ENCODE measurements around the gene KANTR.
A peak's percentile ranks its signal among the peaks of the same experiment; 100 is the strongest.

KANTR gene

GRCh38 chrX:53093748-53094581, at the start of gene KANTR:
Gene KANTR, plus strand, starts transcription at chrX:53094142. Its CDS starts 30,131 bp downstream, at chrX:53124273.
- DNase-seq: peak; percentile 81

DNA sequence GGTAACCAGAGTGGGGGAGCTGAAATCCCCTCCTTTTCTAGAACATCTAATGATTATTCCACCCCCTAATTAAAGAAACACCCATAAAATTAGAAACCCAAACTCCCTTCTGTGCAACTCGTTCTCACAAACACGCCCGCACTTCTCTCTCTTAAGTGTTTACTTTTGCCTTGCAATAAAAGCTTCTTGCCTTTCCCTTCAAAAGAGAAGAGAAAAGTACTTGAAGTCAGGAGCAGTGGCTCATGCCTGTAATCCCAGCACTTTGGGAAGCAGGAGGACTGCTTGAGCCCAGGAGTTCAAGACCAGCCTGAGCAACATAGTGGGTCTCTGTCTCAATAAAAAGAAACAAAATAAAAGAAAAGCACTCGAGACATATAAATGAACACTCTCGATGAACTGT, 48.9 kb upstream of the KANTR start:
- no peak for DNase-seq

DNA sequence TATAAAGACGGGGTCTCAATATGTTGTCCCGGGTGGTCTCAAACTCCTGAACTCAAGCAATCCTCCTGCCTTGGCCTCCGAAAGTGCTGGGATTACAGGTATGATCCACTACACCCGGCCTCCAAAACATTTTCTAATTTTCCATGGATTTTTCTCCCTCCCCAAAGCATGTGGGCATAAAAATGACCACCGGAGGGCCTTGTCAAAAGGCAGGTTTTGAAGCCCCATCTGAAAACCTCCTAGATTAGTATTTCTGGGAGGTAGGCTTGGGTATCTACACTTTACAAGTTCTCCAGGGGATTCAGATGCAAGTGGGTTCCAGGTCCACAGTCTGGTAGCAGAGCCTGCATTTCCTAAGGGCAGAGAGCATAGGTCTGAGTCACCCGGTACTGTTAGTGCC, 46.7 kb upstream of the KANTR start:
- DNase-seq: no peak

DNA sequence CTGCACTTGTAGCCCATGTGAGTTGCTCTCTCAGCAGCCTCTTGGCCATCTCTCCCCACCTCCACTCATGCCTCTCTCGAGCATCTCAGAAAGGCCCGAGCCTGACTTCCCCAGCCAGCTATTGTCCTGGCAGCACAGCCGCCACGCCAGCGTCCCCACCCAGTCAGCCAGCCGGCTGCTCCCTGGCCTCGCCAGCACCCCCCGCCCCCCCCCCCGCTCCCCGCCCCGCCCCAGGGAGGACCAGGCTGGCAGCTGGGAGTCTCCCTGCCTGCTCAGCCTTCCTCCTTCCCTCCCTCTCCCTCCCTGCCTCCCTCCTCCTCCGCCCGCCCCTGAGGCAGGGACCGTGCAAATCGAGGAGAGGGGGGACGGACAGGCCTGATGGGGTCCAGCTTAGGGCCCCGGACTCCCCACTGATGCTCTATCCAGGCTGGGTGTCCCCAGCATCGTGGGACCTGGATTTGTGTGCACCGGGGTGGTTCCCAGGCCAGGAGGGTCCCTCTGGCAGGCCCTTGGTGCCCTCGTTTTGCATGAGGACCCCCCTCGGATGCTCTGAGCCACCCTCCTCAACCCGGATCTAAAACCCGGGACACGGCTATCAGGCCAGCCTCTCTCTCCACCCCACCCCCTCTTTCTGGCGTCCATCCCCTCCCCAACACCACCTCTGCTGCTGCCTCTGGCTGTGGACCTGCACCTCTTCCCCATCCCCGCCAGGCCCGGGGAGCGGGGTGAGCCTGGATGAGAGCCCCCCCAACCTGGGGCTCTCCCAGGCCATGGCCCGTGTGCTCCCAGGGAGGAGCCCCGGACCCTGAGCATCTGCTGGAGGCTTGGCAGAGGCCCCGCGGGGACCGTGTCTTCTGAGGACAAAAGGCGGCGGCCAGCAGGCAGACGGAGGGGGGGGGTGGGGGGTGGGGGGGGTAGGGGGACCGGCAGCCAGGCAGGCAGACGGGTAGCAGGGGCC, 45.5 kb upstream of the KANTR start, which contains the start of gene GPR173:
TSS of gene GPR173 (plus strand) at position 621 of the 958 bp plus-strand sequence. CDS start 27,833 bp downstream, outside the sequence.
- DNase-seq: no peak

DNA sequence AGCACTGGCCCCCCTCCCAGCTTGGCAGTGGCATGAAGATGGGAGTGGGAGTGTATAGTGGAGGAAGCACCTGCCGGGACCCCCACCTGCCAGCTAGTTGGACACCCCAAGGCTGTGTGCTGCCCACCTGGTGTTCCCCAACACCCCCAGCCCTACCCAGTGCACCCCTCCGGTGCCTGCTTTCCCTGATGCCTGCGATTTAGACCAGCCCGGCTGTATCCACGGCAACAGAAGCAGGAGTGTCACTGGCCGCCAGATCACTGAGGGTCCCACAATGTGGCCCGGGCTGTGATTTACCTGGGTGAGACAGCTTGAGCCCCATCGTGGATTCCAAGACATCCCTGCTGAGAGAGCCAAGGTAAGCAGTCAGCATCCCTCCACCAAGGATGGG, 44.8 kb upstream of the KANTR start:
- no peak for DNase-seq

DNA sequence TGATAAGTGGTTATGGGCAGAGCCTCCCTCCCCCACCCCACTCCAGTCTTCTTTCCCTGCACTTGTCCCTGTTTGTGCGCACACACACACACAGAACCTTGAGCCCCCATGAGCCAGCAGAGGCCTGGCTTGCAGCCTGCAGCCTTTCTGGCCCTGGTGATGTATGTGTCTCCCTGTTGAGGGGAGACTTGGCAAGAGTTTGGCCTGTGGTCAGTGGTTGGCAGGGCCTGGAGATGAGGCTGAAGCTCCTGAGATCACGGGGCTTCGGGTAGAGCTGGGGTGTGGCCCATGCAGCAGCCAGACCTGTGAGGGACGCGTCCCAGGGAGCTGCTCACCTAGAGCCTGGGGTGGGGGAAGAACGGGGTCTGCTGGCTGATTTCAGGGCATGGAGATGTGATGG, 43.1 kb upstream of the KANTR start:
- DNase-seq: no peak

- no peak for DNase-seq
Measured at GRCh38 chrX:53055244-53055849, 38.6 kb upstream of the KANTR start.

- no peak for DNase-seq
Measured at GRCh38 chrX:53056292-53056691, 37.6 kb upstream of the KANTR start.

GRCh38 chrX:53065104-53065503, 28.8 kb upstream of the KANTR start:
- no peak for DNase-seq

DNA sequence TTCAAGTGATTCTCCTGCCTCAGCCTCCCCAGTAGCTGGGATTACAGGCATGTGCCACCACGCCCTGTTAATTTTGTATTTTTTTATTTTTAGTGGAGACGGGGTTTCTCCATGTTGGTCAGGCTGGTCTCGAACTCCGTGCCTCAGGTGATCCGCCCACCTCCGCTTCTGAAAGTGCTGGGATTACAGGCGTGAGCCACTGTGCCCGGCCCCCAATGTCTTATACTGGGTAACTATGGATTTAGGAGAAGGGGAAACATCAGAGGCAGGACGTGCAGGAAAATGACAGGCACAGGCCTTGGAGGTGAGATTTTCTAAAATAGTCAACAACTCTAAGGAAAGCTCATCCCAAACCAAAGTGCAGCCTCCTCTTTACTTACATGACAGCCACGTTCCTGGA, 22.9 kb upstream of the KANTR start:
- no peak for DNase-seq

DNA sequence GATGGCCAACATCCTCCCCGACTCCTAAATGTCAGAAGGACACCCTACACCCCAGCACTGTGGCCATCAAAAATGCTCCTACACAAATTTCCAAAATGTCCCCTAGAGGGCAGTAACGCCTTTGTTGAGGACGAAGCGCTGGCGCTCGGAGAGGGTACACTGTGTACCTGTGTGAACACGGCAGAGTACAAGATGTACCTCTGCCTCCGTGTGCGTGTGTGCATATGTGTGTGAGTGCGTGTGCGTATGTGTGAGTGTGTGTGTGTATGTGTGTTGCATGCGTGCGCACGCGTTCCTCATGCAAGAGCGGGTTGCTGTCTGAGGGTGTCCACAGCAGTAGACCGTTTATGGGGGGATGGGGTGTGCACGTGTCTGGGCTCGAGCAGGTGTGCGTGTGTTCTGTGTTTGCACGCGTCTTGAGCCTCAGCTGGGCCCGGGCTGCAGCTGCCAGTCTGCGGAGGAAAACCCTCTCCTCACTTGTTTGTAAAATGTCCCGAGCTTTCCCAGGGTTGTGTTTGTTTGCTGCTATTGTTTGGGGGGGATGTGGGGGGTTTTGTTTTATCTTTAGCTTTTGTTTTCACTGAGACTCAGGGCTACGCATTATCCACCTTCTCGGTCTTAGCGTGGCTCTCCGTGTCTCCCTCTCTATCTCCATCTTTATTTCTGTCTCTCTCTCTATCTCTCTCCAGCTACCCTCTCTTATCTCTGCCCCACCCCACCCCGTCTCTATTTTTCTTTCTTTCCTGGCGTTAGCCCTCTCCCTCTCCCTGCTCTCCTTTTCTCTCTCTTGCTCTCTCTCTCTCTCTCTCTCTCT, 22.1 kb upstream of the KANTR start:
- DNase-seq: peak; percentile 64

GRCh38 chrX:53072418-53073114, 21.4 kb upstream of the KANTR start:
- DNase-seq: no peak

- DNase-seq: no peak
Measured at GRCh38 chrX:53073115-53073586, 20.8 kb upstream of the KANTR start.

DNA sequence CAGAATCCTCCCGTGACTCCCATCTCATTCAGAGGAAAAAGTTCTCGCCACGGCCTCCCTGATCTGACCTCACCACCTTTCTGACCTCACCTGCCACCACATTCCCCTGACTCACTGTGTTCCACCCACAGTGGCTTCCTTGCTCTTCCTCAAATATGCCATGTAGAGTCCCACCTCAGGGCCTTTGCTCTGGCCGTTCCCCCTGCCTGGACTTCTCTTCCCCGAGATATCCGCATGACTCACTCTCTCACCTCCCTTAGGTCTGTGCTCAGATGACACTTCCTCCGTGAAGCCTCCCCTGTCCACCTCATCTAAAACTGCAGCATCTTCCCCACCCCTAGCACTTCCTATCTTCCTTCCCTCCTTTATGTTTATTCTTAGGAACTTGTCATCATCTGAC, 18.9 kb upstream of the KANTR start:
- DNase-seq: no peak

GRCh38 chrX:53076671-53077070, 17.3 kb upstream of the KANTR start:
- DNase-seq: no peak

DNA sequence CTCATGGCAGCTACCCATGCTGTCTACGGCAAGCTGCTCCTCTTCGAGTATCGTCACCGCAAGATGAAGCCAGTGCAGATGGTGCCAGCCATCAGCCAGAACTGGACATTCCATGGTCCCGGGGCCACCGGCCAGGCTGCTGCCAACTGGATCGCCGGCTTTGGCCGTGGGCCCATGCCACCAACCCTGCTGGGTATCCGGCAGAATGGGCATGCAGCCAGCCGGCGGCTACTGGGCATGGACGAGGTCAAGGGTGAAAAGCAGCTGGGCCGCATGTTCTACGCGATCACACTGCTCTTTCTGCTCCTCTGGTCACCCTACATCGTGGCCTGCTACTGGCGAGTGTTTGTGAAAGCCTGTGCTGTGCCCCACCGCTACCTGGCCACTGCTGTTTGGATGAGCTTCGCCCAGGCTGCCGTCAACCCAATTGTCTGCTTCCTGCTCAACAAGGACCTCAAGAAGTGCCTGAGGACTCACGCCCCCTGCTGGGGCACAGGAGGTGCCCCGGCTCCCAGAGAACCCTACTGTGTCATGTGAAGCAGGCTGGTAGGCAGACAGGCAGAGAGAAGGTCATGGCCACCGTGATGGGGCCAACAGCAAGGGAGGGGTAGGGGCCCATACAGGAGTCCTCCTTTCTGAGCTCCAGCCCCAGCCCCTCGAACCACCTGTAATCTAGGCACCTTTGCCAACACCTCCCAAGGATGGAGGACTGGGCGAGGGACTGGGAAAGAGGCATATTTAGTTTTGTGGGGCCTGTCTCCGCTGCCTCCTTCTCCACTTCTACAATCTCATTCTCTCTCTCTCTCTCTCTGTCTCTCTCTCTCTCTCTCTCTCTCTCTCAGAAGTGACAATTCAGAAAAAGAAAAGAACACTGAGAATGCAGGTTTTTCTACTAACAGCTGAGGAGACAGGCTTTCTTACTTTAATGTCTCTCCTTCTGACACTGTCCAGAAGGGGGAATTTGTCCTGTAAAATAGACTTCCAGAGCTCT, 16.4 kb upstream of the KANTR start:
- DNase-seq: no peak

GRCh38 chrX:53078943-53079342, 15.0 kb upstream of the KANTR start:
- DNase-seq: no peak

DNA sequence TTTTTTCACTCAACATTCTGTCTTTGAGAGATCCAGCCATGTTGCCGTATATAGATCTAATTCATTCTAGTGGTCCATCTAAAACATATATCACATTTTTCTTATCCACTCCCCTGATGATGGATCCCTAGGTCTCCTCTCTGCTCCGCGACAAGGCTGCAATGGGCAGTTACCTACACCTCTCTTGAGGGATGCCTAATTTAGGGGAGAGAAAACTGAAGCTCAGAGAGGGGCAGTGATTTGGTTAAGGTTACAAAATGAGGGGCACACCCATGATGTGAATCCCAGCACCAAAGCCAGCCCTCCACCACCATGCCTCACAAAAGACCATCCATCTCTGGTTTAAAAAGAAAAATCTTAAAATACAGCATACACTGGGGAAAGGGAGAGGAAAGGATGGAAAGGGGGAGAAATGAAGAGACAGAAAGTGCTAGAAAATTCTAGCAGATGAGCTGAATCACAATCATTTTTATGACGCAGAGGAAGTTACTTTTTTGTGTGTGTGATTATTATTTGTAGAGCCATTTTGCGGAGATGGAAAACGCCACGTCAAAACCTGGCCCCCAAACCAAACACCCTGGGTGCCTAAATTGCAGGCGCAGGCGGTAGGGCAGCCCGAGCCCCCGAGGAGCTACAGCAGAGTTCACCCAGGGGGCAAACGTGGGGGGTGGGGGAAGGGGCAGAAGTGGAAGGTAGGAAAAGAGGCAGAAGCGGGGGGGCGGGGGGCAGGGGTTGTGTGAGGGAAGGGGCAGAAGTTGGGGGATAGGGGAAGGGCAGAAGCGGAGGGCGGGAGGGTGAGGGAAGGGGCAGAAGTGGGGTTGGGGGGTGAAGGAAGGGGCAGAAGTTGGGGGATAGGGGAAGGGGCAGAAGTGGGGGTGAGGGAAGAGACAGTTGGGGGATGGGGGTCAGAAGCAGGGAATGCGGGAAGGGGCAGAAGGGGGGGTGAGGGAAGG, 13.0 kb upstream of the KANTR start:
- DNase-seq: no peak
